ENCODE data around the gene LHPP.

Gene LHPP

DNA sequence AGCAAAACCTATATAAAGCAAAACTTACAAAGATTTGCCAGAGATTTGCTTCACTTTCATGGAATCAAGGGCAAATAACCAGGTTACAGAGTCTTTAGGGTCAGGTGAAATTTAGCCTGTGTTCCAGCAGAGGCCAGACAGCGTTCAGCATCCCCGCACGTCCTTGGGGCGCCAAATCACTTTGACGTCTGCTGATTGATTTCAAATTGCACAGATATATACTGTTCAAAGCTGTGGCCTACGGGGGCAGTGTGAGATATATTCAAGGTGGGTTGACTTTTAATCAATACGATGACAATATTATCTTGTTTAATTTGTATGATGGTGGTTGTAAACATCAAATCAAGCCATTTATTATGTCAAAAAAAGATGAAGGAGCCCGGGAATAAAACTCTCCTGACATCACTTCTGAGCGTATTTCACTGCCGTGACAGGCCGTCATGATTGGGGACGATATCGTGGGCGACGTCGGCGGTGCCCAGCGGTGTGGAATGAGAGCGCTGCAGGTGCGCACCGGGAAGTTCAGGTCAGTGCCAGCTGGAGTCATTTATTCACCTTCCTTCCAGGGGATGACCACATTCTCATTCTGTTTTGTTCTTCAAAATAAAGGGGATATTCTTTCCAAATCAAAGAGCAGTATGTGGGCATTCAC, 55.2 kb downstream of the LHPP start:
- Histone ChIP-seq H3K4ac (ENCODE audit: low read depth, low read length) (no peak overlapping the region), H3K79me2 (ENCODE audit: control insufficient read depth, insufficient read depth, low read length) (no peaks in the 10 kb centered on the region), H2BK15ac (replicated peaks; ENCODE audit: low read depth) (no peak overlapping the region), H3K4me3 (ENCODE audit: low read length) (no peak overlapping the region), H3K27ac (ENCODE audit: low read depth, low read length) (no peak overlapping the region), H4K5ac (ENCODE audit: low read length) (no peak overlapping the region), H3K18ac (ENCODE audit: low read length) (no peak overlapping the region), H3K23ac (ENCODE audit: low read length) (no peak overlapping the region), H3K79me1 (ENCODE audit: low read length) (no peaks in the 10 kb centered on the region), H2BK5ac (ENCODE audit: low read length) (no peak overlapping the region), H2AK5ac (ENCODE audit: low read length) (no peak overlapping the region), H3K56ac (ENCODE audit: low read length) (no peak overlapping the region), H3K4me2 (ENCODE audit: low read length) (no peak overlapping the region), H3K9ac (ENCODE audit: low read length) (no peak overlapping the region), H3K4me1 (ENCODE audit: control insufficient read depth, low read depth, low read length) (no peaks in the 10 kb centered on the region), H4K8ac (ENCODE audit: low read depth, low read length) (no peak overlapping the region), H3K36me3 (ENCODE audit: control insufficient read depth, insufficient read depth, low read length) (no peaks in the 10 kb centered on the region), H2BK120ac (ENCODE audit: low read depth, low read length) (no peak overlapping the region), H3K27me3 (ENCODE audit: insufficient read depth, low read length, poor library complexity) (no peaks in the 10 kb centered on the region)
- no peak for DNase-seq
- no CpG with 5 or more reads among the region's 21 CpGs for WGBS (ENCODE audit: extremely low coverage, insufficient coverage, low lambda C conversion rate)

DNA sequence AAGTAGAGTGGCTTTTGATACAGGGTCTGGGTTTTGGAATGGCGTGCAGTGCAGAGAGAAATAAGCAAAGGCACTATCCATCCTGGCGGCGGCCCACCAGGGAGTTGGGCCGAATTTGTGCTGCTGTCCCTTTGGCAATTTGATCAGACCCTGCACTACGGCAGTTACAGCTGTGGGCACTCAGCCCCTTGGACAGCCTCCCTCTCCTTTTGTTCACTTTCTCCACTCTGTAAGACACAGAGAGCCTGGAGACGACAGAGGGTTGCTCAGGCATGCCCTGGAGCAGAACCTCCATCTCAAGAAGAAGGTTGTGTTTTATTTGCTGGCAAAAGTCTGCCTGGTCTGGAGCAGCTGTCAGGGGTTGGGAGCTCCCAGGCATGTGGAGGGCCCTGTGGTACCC, 55.8 kb downstream of the LHPP start:
- no peak overlapping the region for H3K23ac ChIP-seq (ENCODE audit: low read length)
- H2BK120ac ChIP-seq (ENCODE audit: low read depth, low read length), result no peak overlapping the region
- no peaks in the 10 kb centered on the region for H3K36me3 ChIP-seq (ENCODE audit: control insufficient read depth, insufficient read depth, low read length)
- no peak overlapping the region for H3K4ac ChIP-seq (ENCODE audit: low read depth, low read length)
- H2BK5ac ChIP-seq (ENCODE audit: low read length), result no peak overlapping the region
- no peak overlapping the region for H4K5ac ChIP-seq (ENCODE audit: low read length)
- no peak overlapping the region for H3K4me2 ChIP-seq (ENCODE audit: low read length)
- H3K4me3 ChIP-seq (ENCODE audit: low read length), result no peak overlapping the region
- H3K9ac ChIP-seq (ENCODE audit: low read length), result no peak overlapping the region
- no peak for DNase-seq
- H2AK5ac ChIP-seq (ENCODE audit: low read length), result no peak overlapping the region
- no peak overlapping the region for H3K27ac ChIP-seq (ENCODE audit: low read depth, low read length)
- no peaks in the 10 kb centered on the region for H3K27me3 ChIP-seq (ENCODE audit: insufficient read depth, low read length, poor library complexity)
- H3K79me2 ChIP-seq (ENCODE audit: control insufficient read depth, insufficient read depth, low read length), result no peaks in the 10 kb centered on the region
- H3K56ac ChIP-seq (ENCODE audit: low read length), result no peak overlapping the region
- no peak overlapping the region for H2BK15ac ChIP-seq (replicated peaks; ENCODE audit: low read depth)
- no peak overlapping the region for H4K8ac ChIP-seq (ENCODE audit: low read depth, low read length)
- no peaks in the 10 kb centered on the region for H3K4me1 ChIP-seq (ENCODE audit: control insufficient read depth, low read depth, low read length)
- H3K18ac ChIP-seq (ENCODE audit: low read length), result no peak overlapping the region
- no CpG with 5 or more reads among the region's 6 CpGs for WGBS (ENCODE audit: extremely low coverage, insufficient coverage, low lambda C conversion rate)
- H3K79me1 ChIP-seq (ENCODE audit: low read length), result no peaks in the 10 kb centered on the region

DNA sequence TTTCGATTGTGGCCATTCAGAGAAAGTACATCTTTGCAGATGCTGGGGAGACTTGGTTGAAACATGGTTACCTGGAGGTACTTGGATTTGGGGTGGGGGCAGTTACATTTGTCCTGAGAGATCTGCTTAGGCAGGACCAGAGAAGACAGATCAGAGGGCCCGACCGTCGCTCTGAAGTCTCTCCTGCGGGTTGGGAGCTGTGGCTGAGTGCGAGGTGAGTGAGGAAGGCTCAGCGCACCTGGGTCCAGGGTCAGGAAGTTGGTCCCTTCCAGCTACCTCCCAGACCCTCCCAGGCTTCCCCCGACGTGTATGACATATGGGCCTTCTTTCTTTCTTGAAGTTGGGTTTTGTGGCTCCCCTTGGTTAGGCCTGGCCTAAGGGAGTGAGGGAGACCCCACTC, 56.3 kb downstream of the LHPP start:
- no peak overlapping the region for H2BK5ac ChIP-seq (ENCODE audit: low read length)
- DNase-seq, result no peak
- no peak overlapping the region for H3K4me3 ChIP-seq (ENCODE audit: low read length)
- H4K5ac ChIP-seq (ENCODE audit: low read length), result no peak overlapping the region
- no peak overlapping the region for H2BK120ac ChIP-seq (ENCODE audit: low read depth, low read length)
- H3K9ac ChIP-seq (ENCODE audit: low read length), result no peak overlapping the region
- H2BK15ac ChIP-seq (replicated peaks; ENCODE audit: low read depth), result no peak overlapping the region
- no CpG with 5 or more reads among the region's 9 CpGs for WGBS (ENCODE audit: extremely low coverage, insufficient coverage, low lambda C conversion rate)
- H3K4ac ChIP-seq (ENCODE audit: low read depth, low read length), result no peak overlapping the region
- no peak overlapping the region for H3K4me2 ChIP-seq (ENCODE audit: low read length)
- H3K79me2 ChIP-seq (ENCODE audit: control insufficient read depth, insufficient read depth, low read length), result no peaks in the 10 kb centered on the region
- H3K56ac ChIP-seq (ENCODE audit: low read length), result no peak overlapping the region
- no peak overlapping the region for H2AK5ac ChIP-seq (ENCODE audit: low read length)
- H3K18ac ChIP-seq (ENCODE audit: low read length), result no peak overlapping the region
- H3K4me1 ChIP-seq (ENCODE audit: control insufficient read depth, low read depth, low read length), result no peaks in the 10 kb centered on the region
- no peak overlapping the region for H3K23ac ChIP-seq (ENCODE audit: low read length)
- H3K27ac ChIP-seq (ENCODE audit: low read depth, low read length), result no peak overlapping the region
- H3K79me1 ChIP-seq (ENCODE audit: low read length), result no peaks in the 10 kb centered on the region
- no peak overlapping the region for H4K8ac ChIP-seq (ENCODE audit: low read depth, low read length)
- H3K36me3 ChIP-seq (ENCODE audit: control insufficient read depth, insufficient read depth, low read length), result no peaks in the 10 kb centered on the region
- H3K27me3 ChIP-seq (ENCODE audit: insufficient read depth, low read length, poor library complexity), result no peaks in the 10 kb centered on the region

DNA sequence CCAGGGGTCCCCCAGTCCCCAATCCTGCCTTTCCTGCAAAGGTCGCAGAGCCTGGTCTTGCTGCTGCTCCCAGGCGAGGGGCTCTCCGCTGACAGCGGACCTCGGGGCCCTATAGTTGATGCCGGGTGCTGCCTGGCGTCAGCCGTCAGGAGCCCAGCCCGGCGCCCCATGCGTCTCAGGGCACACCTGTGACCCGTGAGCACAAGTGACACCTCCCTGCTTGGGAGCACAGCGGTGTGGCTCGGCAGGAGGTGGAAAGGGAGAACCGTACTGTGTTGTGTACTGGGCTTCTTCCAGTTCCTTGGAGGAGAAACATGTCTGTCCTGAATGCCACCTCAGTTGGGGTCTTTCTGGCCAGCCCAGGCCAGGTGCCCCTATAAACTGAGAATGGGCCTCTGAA, 56.7 kb downstream of the LHPP start:
- Histone ChIP-seq H3K79me2 (ENCODE audit: control insufficient read depth, insufficient read depth, low read length) (no peaks in the 10 kb centered on the region), H2BK5ac (ENCODE audit: low read length) (no peak overlapping the region), H2AK5ac (ENCODE audit: low read length) (no peak overlapping the region), H4K8ac (ENCODE audit: low read depth, low read length) (no peak overlapping the region), H3K9ac (ENCODE audit: low read length) (no peak overlapping the region), H3K79me1 (ENCODE audit: low read length) (no peaks in the 10 kb centered on the region), H3K56ac (ENCODE audit: low read length) (no peak overlapping the region), H3K4me3 (ENCODE audit: low read length) (no peak overlapping the region), H3K36me3 (ENCODE audit: control insufficient read depth, insufficient read depth, low read length) (no peaks in the 10 kb centered on the region), H3K4me2 (ENCODE audit: low read length) (no peak overlapping the region), H3K23ac (ENCODE audit: low read length) (no peak overlapping the region), H3K27me3 (ENCODE audit: insufficient read depth, low read length, poor library complexity) (no peaks in the 10 kb centered on the region), H4K5ac (ENCODE audit: low read length) (no peak overlapping the region), H3K4ac (ENCODE audit: low read depth, low read length) (no peak overlapping the region), H3K18ac (ENCODE audit: low read length) (no peak overlapping the region), H2BK15ac (replicated peaks; ENCODE audit: low read depth) (no peak overlapping the region), H3K27ac (ENCODE audit: low read depth, low read length) (no peak overlapping the region), H3K4me1 (ENCODE audit: control insufficient read depth, low read depth, low read length) (no peaks in the 10 kb centered on the region), H2BK120ac (ENCODE audit: low read depth, low read length) (no peak overlapping the region)
- DNase-seq, result no peak
- no CpG with 5 or more reads among the region's 15 CpGs for WGBS (ENCODE audit: extremely low coverage, insufficient coverage, low lambda C conversion rate)

DNA sequence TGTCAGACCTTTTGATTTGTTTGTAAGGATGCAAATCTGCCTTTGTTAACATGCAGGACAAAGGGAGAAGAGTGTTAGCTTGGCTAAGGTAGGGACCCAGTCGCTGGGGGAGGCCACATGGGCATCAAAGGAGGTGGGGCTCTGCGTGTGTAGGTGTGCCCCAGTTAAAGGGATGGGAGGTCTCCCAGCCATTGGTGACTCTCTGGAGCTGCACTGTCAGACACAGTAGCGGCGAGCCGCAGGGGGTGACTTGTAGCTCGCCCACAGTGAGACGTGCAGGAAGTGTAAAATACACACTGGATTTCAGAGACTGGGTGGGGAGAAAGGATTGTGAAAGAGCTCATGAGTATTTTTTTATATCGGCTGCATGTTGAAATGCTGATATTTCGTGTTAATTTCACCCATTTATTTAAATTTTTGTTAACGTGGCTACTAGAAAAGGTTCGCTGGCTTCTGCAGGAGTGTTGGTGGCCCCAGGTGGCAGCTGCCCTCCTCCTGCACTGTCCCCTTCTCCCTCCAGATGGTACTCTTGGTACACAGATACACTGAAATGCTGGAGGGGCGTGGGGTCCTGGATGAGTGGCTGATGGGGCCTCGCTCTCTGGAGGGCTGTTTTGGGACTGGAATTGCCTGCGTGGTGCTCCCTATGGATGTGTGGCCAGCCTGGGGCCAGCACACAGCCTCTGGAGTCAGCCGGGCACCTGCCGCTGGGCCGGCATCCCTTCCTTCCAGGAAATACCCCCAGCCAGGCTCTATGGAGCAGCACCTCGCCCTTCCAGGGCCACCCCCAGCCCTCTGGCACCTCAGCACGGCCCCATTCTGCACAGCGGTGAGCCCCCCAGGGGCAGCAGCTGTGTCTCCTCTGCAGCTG, 59.2 kb downstream of the LHPP start:
- H3K9ac ChIP-seq (ENCODE audit: low read length), result no peak overlapping the region
- H3K79me1 ChIP-seq (ENCODE audit: low read length), result no peaks in the 10 kb centered on the region
- WGBS (ENCODE audit: extremely low coverage, insufficient coverage, low lambda C conversion rate), result no CpG with 5 or more reads among the region's 20 CpGs
- no peak overlapping the region for H4K8ac ChIP-seq (ENCODE audit: low read depth, low read length)
- H3K56ac ChIP-seq (ENCODE audit: low read length), result no peak overlapping the region
- no peaks in the 10 kb centered on the region for H3K27me3 ChIP-seq (ENCODE audit: insufficient read depth, low read length, poor library complexity)
- H2BK5ac ChIP-seq (ENCODE audit: low read length), result no peak overlapping the region
- DNase-seq, result no peak
- H3K4me2 ChIP-seq (ENCODE audit: low read length), result no peak overlapping the region
- H2BK120ac ChIP-seq (ENCODE audit: low read depth, low read length), result no peak overlapping the region
- H3K4me1 ChIP-seq (ENCODE audit: control insufficient read depth, low read depth, low read length), result no peaks in the 10 kb centered on the region
- no peak overlapping the region for H3K23ac ChIP-seq (ENCODE audit: low read length)
- no peak overlapping the region for H3K4me3 ChIP-seq (ENCODE audit: low read length)
- no peaks in the 10 kb centered on the region for H3K79me2 ChIP-seq (ENCODE audit: control insufficient read depth, insufficient read depth, low read length)
- H2AK5ac ChIP-seq (ENCODE audit: low read length), result no peak overlapping the region
- no peak overlapping the region for H4K5ac ChIP-seq (ENCODE audit: low read length)
- H3K18ac ChIP-seq (ENCODE audit: low read length), result no peak overlapping the region
- no peak overlapping the region for H2BK15ac ChIP-seq (replicated peaks; ENCODE audit: low read depth)
- no peaks in the 10 kb centered on the region for H3K36me3 ChIP-seq (ENCODE audit: control insufficient read depth, insufficient read depth, low read length)
- no peak overlapping the region for H3K27ac ChIP-seq (ENCODE audit: low read depth, low read length)
- H3K4ac ChIP-seq (ENCODE audit: low read depth, low read length), result no peak overlapping the region

All from mesendoderm (in vitro differentiated cells).